Measurements from ENCODE around the gene C2CD4D. TPM values are rescaled to one million over a fixed set of nuclear protein-coding genes. Genes with fewer than 3 reads are reported as not detected.

The C2CD4D gene
- total RNA-seq, 1 donor from 2014 or later: 0.45 TPM

DNA sequence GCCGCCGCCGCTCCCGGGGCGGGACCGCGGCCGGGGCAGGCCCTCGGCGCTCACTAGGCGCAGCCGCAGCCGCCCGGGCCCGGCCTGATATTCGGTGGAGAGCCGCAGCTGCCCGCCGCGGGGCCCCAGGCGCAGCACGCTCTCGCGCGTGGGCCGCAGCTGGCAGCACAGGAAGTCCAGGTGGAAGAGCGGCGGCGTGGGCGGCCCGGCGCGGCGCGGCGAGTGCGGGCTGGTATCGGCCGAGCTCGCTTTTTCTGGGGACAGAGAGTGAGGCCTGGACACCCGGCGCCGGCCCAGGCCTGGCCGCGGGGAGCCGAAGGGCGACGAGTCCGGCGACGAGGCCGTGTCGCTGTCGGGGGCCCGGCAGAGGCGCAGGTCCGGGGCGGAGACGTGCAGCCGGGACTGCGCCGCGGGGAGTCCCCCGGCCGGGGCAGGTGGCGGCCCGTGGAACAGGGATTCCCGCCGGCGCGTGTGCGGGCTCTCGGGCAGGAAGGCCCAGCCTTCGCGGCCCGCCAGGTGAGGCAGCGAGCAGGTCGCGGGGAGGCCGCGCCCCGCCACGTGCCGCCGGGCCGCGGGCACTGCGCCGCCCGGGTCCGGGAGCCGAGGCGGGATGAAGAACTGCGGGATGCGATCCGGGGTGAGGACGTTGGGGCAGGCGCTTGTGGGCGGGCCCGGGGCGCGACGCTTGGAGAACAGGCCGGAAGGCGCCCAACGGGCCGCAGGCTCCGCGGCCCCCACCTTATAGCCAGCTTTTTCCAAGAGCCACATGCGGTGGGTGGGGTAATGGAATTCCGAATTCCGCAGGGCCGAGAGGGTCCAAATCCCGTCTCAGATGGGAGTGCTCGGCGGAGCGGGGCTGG is 1.2 kb downstream of the C2CD4D start:
- DNase-seq (ENCODE audit: low spot score) (no peak), ATAC-seq (peak; percentile 3)
- intact Hi-C loops (cut with DNase I): no loop called here

DNA sequence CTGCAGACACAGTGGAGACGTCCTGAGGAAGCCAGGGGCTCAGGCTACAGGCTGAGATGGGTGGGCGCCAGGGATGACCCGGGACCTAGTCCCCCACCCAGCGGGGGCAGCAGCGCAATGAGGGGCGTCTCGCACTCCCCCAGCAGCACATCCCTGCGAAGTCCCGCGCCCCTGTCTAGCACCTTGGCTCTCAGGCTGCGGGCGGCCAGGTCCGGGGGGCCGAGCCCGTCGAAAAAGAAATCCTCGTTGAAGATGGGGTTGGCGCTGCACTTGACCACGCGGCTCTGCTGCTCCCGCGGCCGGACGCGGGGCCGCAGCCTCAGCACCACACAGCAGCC is 1.8 kb downstream of the C2CD4D start:
- intact Hi-C loops (cut with DNase I): no loop called here
- no peak for ATAC-seq
- DNase-seq (ENCODE audit: low spot score): no peak

GRCh38 chr1:151837197-151837596 is 2.4 kb downstream of the C2CD4D start:
- no peak for ATAC-seq
- DNase-seq (ENCODE audit: low spot score): no peak
- intact Hi-C loops (cut with DNase I): no loop called here

GRCh38 chr1:151835596-151835995 is 4.0 kb downstream of the C2CD4D start:
- intact Hi-C loops (cut with DNase I): no loop called here
- no peak for ATAC-seq

GRCh38 chr1:151834239-151834638 is 5.4 kb downstream of the C2CD4D start:
- intact Hi-C loops (cut with DNase I): no loop called here
- ATAC-seq (no peak), DNase-seq (ENCODE audit: low spot score) (no peak)

More at GRCh38 chr1:151835596-151835995, 4.0 kb downstream of the C2CD4D start:
- DNase-seq (ENCODE audit: low spot score): no peak

DNA sequence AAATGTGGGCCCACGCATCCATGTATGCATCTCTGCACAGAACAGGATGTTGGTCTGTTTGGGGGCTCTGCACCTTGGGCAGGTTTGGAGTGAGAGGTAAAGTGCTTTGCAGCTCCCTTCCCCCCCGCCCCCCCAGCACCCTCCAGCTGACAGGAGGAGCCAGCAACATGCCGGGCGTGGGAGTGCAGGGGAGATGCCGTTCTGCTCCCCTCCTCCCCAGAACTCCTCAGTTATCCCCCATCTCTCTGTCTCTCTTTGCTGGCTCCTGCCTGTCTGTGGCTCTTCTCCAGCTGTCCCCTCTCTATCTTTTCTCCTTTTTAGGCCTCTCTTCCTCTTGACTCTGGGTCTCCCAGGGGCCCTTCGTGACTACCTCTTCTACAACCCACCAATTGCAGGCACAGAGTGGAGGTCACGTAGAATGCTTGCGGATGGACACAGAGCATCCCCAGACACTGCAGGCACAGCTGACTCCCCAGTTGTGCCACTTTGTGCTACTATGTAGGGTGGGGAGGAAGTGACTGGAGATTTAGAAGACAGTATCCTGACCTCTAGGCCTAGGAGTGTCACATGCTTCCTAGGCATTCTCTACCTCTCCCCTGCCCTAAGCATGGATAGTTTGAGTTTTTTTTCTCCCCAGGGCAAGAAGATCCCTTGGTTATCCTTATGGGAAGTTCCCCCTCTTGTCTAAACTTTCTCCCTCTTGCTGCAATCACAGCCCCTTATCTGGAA is 6.3 kb downstream of the C2CD4D start:
- intact Hi-C loops (cut with DNase I): no loop called here
- DNase-seq (ENCODE audit: low spot score): no peak
- no peak for ATAC-seq

DNA sequence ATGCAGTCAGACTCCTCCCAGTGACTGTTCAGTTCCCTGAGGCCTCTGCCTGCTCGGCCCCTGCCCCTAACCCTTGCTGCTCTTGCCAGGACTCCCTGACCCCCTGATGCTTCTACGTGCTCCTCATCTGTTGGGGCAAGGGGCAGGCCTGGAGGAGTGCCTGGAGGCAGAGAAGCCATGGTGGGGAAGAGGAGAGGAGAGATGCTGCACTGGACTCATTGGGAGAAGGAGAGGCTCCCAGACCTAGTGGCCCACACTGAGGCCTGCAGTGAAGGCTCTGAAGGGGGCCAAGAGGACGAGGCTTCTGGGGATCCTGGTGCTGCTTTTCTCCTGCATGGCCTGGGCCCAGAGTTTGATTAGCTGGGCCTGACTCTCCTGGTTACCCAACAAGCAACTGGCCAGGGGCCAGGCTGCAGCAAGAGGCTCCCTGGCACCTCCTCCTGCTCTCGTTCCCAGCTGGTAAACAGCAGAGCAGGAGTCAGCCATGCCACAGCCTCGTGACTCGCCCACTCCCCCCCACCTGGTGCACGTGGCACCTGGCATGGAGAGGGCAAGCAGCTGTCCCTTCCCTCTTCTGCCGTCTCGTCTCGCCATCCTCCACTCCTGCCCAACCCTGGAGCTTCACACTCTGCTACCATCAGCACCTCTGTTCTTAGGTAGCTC is 7.2 kb downstream of the C2CD4D start:
- intact Hi-C loops (cut with DNase I): no loop called here
- DNase-seq (ENCODE audit: low spot score) (no peak), ATAC-seq (peak; percentile 27)

- ATAC-seq: no peak
- intact Hi-C loops (cut with DNase I): no loop called here
- no peak for DNase-seq (ENCODE audit: low spot score)
Observed at GRCh38 chr1:151831605-151832004, 8.0 kb downstream of the C2CD4D start, which contains the start of gene RORC. RORC (minus strand) TSS chr1:151831802; CDS start chr1:151831764, 38 bp downstream.

- ATAC-seq (no peak), DNase-seq (ENCODE audit: low spot score) (no peak)
- intact Hi-C loops (cut with DNase I): no loop called here
Observed at GRCh38 chr1:151831256-151831591, 8.4 kb downstream of the C2CD4D start.

- ATAC-seq (no peak), DNase-seq (ENCODE audit: low spot score) (no peak)
- intact Hi-C loops (cut with DNase I): no loop called here
Observed at GRCh38 chr1:151830055-151830454, 9.6 kb downstream of the C2CD4D start.

DNA sequence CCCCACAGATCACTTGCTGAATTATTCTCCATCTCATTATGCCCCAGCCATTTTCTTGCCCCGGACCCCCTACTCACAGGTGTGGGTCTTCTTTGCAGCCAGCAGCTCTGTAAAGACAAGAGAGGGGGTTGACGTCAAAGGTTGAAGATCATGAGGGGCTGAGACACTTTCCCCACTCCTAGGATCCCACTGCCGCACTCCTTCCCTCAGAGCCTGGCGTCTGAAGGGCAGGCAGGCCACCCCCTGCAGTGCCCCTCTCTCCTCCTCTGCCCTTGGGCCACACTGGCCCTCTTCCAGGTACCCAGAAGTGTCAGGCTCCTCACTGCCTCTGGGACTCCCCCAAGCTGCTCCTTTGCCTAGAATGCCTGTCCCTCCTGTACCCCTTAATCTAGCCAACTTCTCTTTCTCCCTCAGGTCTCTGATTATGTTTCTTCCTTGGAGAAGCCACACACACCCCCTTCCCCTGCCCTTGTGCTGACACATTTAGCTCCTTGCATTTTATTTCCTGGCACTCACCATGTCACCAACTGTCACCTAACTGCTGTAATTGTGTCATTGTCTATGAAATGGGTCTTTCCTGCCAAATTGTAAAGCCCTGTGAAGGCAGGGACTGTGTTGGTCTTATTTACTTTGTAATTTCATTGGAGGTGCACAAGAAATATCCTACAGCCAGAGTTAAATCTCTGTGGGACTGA is 10.1 kb downstream of the C2CD4D start:
- intact Hi-C loops (cut with DNase I): no loop called here
- no peak for DNase-seq (ENCODE audit: low spot score)
- no peak for ATAC-seq

DNA sequence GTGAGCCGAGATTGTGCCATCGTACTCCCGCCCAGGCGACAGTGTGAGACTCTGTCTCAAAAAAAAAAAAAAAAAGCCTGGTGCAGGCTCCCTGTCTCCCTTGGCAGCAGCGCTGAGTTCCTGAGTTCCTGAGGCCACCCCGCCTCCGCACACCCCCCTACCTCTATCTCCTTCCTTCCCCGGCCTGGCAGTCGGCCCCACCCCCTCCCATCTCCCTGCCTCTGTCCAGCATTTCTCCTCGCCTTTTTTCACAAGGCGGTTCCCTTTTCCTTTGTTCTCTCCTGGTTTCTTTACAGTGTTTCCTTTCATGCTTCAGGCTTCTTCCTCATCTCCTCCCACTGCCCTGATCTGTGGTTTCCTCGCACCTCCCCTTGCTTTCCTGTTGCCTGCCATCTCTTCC is 10.7 kb downstream of the C2CD4D start:
- DNase-seq (ENCODE audit: low spot score) (no peak), ATAC-seq (no peak)
- intact Hi-C loops (cut with DNase I): no loop called here

DNA sequence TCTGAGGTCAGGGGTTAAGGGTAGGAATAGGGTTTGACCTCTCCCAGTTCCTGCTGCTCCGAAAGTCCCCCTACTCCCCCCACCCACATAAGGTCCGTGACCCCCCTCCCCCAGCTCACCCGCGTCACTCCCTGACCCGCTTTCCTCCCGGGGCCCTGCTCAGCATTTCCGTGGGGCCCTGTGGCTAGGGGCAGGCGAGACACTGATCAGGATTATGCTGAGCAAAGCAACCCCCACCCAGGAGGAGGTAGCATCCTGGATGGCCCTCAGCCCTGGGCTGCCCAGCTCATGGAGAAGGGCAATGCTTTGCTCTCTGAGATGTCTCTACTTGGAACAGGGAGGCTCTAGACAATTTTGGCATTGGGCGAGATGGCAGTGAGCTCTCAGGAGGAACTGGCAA is 11.8 kb downstream of the C2CD4D start:
- intact Hi-C loops (cut with DNase I): no loop called here
- DNase-seq (ENCODE audit: low spot score) (no peak), ATAC-seq (no peak)

DNA sequence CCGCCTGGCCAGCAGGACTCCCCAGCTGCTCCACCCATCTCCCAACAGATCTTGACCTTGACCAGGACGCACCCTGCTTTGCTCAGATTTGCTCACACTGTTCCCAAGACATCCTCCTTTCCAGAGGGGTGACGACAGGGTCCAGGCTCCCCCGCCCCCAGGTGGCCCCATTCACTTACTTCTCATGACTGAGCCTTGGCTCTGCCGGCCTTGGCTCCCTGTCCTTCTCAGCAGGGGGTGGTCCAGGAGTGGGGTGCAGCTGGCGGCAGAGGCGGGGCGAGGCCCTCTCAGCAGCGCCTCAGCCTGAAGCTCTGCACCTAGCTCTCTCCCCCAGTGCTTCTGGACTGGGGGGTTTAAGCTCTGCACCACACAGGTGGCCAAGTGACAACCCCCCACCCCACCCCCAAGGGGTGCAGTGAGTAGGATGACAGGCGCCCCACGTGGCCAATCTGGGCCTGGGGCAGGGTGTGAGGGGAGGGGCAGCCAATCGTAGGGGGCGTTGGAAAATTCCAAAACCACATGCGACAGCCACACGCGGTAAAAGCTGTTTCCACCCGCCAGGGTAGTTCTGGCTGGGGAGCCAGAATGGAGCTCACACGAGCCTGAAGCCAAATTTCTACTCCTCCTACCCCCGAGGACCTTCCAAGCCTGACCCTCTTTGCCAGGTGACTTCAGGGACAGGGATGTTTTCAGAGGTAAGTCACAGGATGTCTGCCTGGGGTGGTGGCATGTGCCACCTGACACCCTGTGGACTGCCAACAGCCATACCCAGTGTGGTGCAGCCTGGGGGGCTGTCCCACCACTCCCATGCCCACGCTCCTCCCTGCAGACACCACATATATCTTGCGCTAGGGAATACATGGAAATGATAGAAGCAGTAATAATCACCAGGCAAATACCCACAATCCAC is 13.6 kb downstream of the C2CD4D start:
- ATAC-seq: peak; percentile 18
- intact Hi-C loops (cut with DNase I): no loop called here
- no peak for DNase-seq (ENCODE audit: low spot score)

DNA sequence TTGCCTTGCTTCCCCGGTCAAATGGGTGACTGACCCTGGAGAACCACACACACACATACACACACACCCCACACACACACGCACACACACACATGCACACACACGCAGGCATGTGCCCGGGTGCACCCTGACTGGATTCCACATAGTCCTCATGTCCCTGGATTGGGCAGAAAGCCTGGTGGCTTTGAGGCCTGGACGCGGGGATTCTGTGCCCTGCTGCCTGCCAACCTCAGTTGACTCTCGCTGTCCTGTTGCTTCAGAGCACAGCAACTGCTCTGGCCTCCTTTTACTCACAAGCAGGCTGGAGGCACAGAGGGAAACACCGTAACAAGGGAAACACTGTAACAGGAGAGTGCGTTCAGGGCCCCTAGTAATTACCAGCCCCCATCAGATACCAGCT is 14.4 kb downstream of the C2CD4D start:
- ATAC-seq (no peak), DNase-seq (ENCODE audit: low spot score) (no peak)
- intact Hi-C loops (cut with DNase I): no loop called here

DNA sequence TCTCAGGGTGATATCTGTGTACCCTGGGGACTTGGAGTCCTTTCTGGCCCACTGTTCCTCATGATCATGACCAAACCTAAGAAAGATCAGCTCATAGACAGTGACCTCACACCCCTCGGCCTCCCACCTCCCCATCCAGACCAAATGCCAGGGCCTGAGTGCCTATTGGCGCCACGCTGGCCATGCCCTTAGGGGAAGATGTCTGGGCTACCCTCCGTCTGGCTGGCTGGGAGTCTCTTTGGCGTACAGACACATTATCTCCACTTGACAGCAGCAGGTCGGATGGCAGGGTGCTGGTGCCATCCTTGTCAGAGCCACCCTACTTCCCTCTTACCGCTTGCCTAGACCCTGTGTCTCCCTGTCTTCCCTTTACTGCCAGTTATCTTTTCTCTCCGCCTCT is 16.4 kb downstream of the C2CD4D start:
- DNase-seq (ENCODE audit: low spot score) (no peak), ATAC-seq (no peak)
- intact Hi-C loops (cut with DNase I): no loop called here

DNA sequence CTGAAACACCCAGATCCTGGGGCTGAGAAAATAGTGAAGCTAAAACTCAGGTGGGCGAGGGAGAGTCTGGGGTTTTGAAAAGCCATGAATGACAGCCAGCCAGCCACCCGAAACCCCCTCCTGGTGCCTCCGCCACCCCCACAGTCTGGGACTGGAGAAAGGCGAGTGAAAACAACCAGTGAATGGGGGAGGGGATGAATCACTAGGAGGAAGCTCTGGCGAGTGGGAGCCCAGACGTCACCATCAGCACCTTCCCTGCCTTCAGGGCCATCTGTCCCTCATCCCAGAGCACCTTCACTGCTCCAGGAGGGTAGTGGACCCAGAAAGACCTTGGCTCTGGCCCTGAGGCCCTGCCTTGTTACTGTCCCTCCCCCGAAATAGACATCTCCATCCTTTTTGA is 17.2 kb downstream of the C2CD4D start:
- DNase-seq (ENCODE audit: low spot score) (no peak), ATAC-seq (no peak)
- intact Hi-C loops (cut with DNase I): no loop called here

- intact Hi-C loops (cut with DNase I): no loop called here
- DNase-seq (ENCODE audit: low spot score) (no peak), ATAC-seq (no peak)
Observed at GRCh38 chr1:151820940-151821339, 18.7 kb downstream of the C2CD4D start.

All from sciatic nerve (tissue), 2 donors.